MCF 10A (cell line): ENCODE data around the gene ROCK2. TPM values are rescaled to one million over a fixed set of nuclear protein-coding genes. Genes with fewer than 3 reads are reported as not detected.

ENCODE experiments used
- BruUV-seq: library from RNA; stranded (reverse); fragments of 400-500 nt; replicated peaks from 2 replicates; lab custom pipeline; 2021; lab: Mats Ljungman, UMichigan
- CTCF ChIA-PET: fragments of 300-600 bp; sonication (Branson Sonifier 250); formaldehyde crosslinking; extraction: SDS; loops from one replicate; lab custom pipeline; 2021; ENCODE audit warnings: antibody characterized with exemption, inconsistent platforms; lab: Yijun Ruan, JAX
- POLR2A ChIA-PET: fragments of 300-600, 350-650 bp; sonication (Branson Sonifier 250); formaldehyde crosslinking; extraction: SDS; loops from one replicate; lab custom pipeline; 2020; ENCODE audit warnings: antibody characterized with exemption, inconsistent platforms; lab: Yijun Ruan, JAX
- DNase-seq: peaks from one replicate; pipeline ENCODE4 v3.0.0-alpha.2; 2018; ENCODE audit not compliant: unreplicated experiment
- H3K27ac Mint-ChIP-seq: one replicate; pipeline ENCODE4 v1.8.0; 2022; ENCODE audit warnings: mild to moderate bottlenecking, low read depth, mixed read lengths; ENCODE audit not compliant: unreplicated experiment
- H3K27me3 Mint-ChIP-seq: one replicate; pipeline ENCODE4 v1.8.0; 2022; ENCODE audit warnings: mixed read lengths; ENCODE audit not compliant: insufficient read depth, unreplicated experiment
- H3K36me3 Mint-ChIP-seq: one replicate; pipeline ENCODE4 v1.8.0; 2022; ENCODE audit warnings: mild to moderate bottlenecking, moderate library complexity, mixed read lengths; ENCODE audit not compliant: insufficient read depth, unreplicated experiment
- H3K4me1 Mint-ChIP-seq: one replicate; pipeline ENCODE4 v1.8.0; 2022; ENCODE audit warnings: mixed read lengths; ENCODE audit not compliant: insufficient read depth, unreplicated experiment
- H3K4me3 Mint-ChIP-seq: one replicate; pipeline ENCODE4 v1.8.0; 2022; ENCODE audit warnings: mild to moderate bottlenecking, moderate library complexity, mixed read lengths; ENCODE audit not compliant: unreplicated experiment
- H3K9me3 Mint-ChIP-seq: one replicate; pipeline ENCODE4 v1.8.0; 2022; ENCODE audit warnings: mixed read lengths; ENCODE audit not compliant: unreplicated experiment
- intact Hi-C: fragments of 100-400 bp; cut with micrococcal nuclease; formaldehyde crosslinking; loops from 2 replicates; pipeline ENCODE4 v1.14.1; 2022
- total RNA-seq: library from RNA; stranded (reverse); gene quantifications from 2 replicates; pipeline ENCODE4 v1.2.3, GENCODE V29; 2022
- TF ChIP-seq, protein P1 (sequence below): fragments of 200-600 bp; IDR thresholded peaks from one replicate; pipeline ENCODE4 v1.8.0; 2022; ENCODE audit warnings: antibody characterized with exemption, mild to moderate bottlenecking; ENCODE audit not compliant: unreplicated experiment

The ROCK2 gene
- total RNA-seq, 1 experiment from 2014 or later = 40.7 TPM

- no peak for DNase-seq
- no TSS peak for BruUV-seq
- ChIA-PET POLR2A (no interaction called here), CTCF (no interaction called here)
- H3K27ac Mint-ChIP-seq = no peak overlapping the region
- no peaks in the 10 kb centered on the region for H3K27me3 Mint-ChIP-seq
- H3K4me3 Mint-ChIP-seq = no peak overlapping the region
- peaks cover 5% of the 10 kb centered on the region for H3K36me3 Mint-ChIP-seq
- intact Hi-C loops = no loop called here
- peaks cover 5% of the 10 kb centered on the region for H3K4me1 Mint-ChIP-seq
- TF ChIP-seq, protein P1, sequence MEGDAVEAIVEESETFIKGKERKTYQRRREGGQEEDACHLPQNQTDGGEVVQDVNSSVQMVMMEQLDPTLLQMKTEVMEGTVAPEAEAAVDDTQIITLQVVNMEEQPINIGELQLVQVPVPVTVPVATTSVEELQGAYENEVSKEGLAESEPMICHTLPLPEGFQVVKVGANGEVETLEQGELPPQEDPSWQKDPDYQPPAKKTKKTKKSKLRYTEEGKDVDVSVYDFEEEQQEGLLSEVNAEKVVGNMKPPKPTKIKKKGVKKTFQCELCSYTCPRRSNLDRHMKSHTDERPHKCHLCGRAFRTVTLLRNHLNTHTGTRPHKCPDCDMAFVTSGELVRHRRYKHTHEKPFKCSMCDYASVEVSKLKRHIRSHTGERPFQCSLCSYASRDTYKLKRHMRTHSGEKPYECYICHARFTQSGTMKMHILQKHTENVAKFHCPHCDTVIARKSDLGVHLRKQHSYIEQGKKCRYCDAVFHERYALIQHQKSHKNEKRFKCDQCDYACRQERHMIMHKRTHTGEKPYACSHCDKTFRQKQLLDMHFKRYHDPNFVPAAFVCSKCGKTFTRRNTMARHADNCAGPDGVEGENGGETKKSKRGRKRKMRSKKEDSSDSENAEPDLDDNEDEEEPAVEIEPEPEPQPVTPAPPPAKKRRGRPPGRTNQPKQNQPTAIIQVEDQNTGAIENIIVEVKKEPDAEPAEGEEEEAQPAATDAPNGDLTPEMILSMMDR = no peak
- H3K9me3 Mint-ChIP-seq = no peaks in the 10 kb centered on the region
Measured at GRCh38 chr2:11299439-11299838, 45.0 kb downstream of the ROCK2 start.

GRCh38 chr2:11298592-11298991, 45.8 kb downstream of the ROCK2 start:
- intact Hi-C loops = no loop called here
- TF ChIP-seq, protein P1 = no peak
- Mint-ChIP-seq H3K4me1 (peaks cover 5% of the 10 kb centered on the region), H3K27ac (no peak overlapping the region), H3K36me3 (peaks cover 5% of the 10 kb centered on the region), H3K4me3 (no peak overlapping the region), H3K9me3 (no peaks in the 10 kb centered on the region), H3K27me3 (no peaks in the 10 kb centered on the region)
- ChIA-PET CTCF (interaction anchor here (0.6 to 1.7 kb wide), 3 partner anchors 11 to 287 kb away, joined by 3 to 4 read pairs (median 3); no protein-coding TSS in a partner anchor), POLR2A (interaction anchor here (0.7 to 1.5 kb wide), 3 partner anchors 13 to 63 kb away, joined by 3 to 4 read pairs (median 3); no protein-coding TSS in a partner anchor)
- no TSS peak for BruUV-seq
- no peak for DNase-seq

DNA sequence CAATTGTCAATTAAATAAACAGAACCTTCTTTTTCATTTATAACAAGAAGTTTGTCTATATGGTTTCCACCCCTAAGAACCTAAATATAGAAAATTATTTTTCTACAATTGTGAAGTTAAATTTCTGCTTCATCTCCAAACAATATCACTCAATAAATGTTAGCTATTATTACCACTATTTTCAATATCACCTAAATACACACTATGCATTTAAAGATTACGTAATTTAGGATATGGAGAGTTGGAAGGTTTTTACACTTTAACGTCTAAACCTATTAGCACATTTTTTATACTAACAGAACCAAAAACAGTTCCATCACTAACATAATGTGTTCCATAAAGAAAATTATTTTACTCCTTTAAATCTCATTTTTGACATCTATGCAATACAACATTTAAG, 48.0 kb downstream of the ROCK2 start:
- intact Hi-C loops = no loop called here
- BruUV-seq = no TSS peak
- H3K27me3 Mint-ChIP-seq = no peaks in the 10 kb centered on the region
- H3K36me3 Mint-ChIP-seq = peaks cover 5% of the 10 kb centered on the region
- TF ChIP-seq, protein P1 = no peak
- no peaks in the 10 kb centered on the region for H3K9me3 Mint-ChIP-seq
- no peak overlapping the region for H3K27ac Mint-ChIP-seq
- ChIA-PET CTCF (interaction anchor here (0.7 to 1.4 kb wide), 3 partner anchors 19 to 287 kb away, joined by 3 read pairs; no protein-coding TSS in a partner anchor), POLR2A (interaction anchor here (1.6 to 2.6 kb wide), 4 partner anchors 9 to 78 kb away, joined by 6 to 9 read pairs (median 6); partner anchors contain the start of gene ROCK2)
- no peak for DNase-seq
- no peak overlapping the region for H3K4me3 Mint-ChIP-seq
- H3K4me1 Mint-ChIP-seq = peaks cover 17% of the 10 kb centered on the region

- TF ChIP-seq, protein P1 = no peak
- peak; percentile 10 for DNase-seq
Measured at GRCh38 chr2:11292464-11293255, 51.8 kb downstream of the ROCK2 start.

More at GRCh38 chr2:11292464-11293255, 51.8 kb downstream of the ROCK2 start:
- no TSS peak for BruUV-seq
- Mint-ChIP-seq H3K27me3 (no peaks in the 10 kb centered on the region), H3K27ac (peak overlapping the region; percentile 59), H3K4me3 (no peak overlapping the region), H3K9me3 (no peaks in the 10 kb centered on the region), H3K36me3 (peaks cover 5% of the 10 kb centered on the region), H3K4me1 (peaks cover 17% of the 10 kb centered on the region)
- intact Hi-C loops = no loop called here
- CTCF ChIA-PET = no interaction called here
- POLR2A ChIA-PET = no interaction called here
